ENCODE results near the gene ADSL.

GRCh38 chr22:40329466-40329865, 16.8 kb upstream of the ADSL start:
- TF ChIP-seq CTCF (IDR thresholded peaks at IDR 0.05; ENCODE audit: borderline replicate concordance, extremely low read depth, low read length, poor library complexity, severe bottlenecking) (no peak), EZH2 (IDR thresholded peaks at IDR 0.05; ENCODE audit: borderline replicate concordance, low read depth, low read length, severe bottlenecking) (no peak)

Measured in DND-41 (cell line).